H1 (cell line): ENCODE measurements around the gene MYO1D. TPM values are rescaled to one million over a fixed set of nuclear protein-coding genes. Genes with fewer than 3 reads are reported as not detected.

Experiments used
- CBX5 ChIP-seq: fragments of 300-800, 300-1000 bp; sonication (generic); IDR thresholded peaks from 2 replicates; pipeline ENCODE4 v1.7.1; 2016; ENCODE audit warnings: antibody characterized with exemption, low read length, low read depth
- CBX8 ChIP-seq: fragments of 300-800, 300-1000 bp; sonication (generic); IDR thresholded peaks from 2 replicates; pipeline ENCODE4 v1.7.1; 2016; ENCODE audit warnings: low read depth, low read length, borderline replicate concordance
- EGR1 ChIP-seq: IDR thresholded peaks from 2 replicates; pipeline ENCODE4 v1.6.1; 2011; ENCODE audit warnings: low read depth, low read length, borderline replicate concordance
- JUND ChIP-seq: IDR thresholded peaks from 2 replicates; pipeline ENCODE4 v1.6.1; 2011; ENCODE audit warnings: mild to moderate bottlenecking, improper control_type of control experiment, low read length
- KDM4A ChIP-seq: IDR thresholded peaks from one replicate; pipeline ENCODE4 v1.7.1; 2012; ENCODE audit warnings: low read depth, mild to moderate bottlenecking, moderate library complexity, low read length, inconsistent platforms; ENCODE audit not compliant: severe bottlenecking
- RBBP5 ChIP-seq: IDR thresholded peaks from 2 replicates; pipeline ENCODE4 v1.7.1; 2012; ENCODE audit warnings: low read depth, mild to moderate bottlenecking, inconsistent platforms, low read length, moderate library complexity, borderline replicate concordance
- RNF2 ChIP-seq: fragments of 200-900, 300-1000 bp; sonication (generic); IDR thresholded peaks from 2 replicates; pipeline ENCODE4 v1.7.1; 2016; ENCODE audit warnings: borderline replicate concordance, low read depth, mild to moderate bottlenecking, antibody characterized with exemption, low read length; ENCODE audit not compliant: poor library complexity, severe bottlenecking; ENCODE audit errors: missing control alignments
- TAF7 ChIP-seq: optimal IDR thresholded peaks from 2 replicates; pipeline ENCODE3; 2011; ENCODE audit warnings: low read depth, mild to moderate bottlenecking, inconsistent platforms, low read length, moderate library complexity, borderline replicate concordance
- TEAD4 ChIP-seq: IDR thresholded peaks from 2 replicates; pipeline ENCODE4 v1.6.1; 2012; ENCODE audit warnings: low read depth, low read length, inconsistent platforms, mixed read lengths
- polyA plus RNA-seq, 7 experiments: library from polyadenylated mRNA; depleted of rRNA in 3 of 7; stranded (reverse) in 5 of 7; unstranded in 2 of 7; fragments of >200 nt in 5 of 7; fragments of 200-250 nt in 2 of 7; gene quantifications; 1 replicate in 5 of 7; 2 replicates in 1 of 7; 4 replicates in 1 of 7; pipeline versions ENCODE4 v1.2.1 to v1.2.3, GENCODE V29; 2011 to 2013; ENCODE audit warnings: missing spikeins in 2 of 7, mixed read lengths in 2 of 7
- total RNA-seq: library from RNA; stranded (reverse); fragmentation: NEBNext Ultra II Directional; extraction: Animal tissue kit (Norgen Biotek cat#: 25700); gene quantifications from 2 replicates; pipeline ENCODE4 v1.2.1, GENCODE V29; 2021

MYO1D gene
- total and polyA plus RNA-seq, 2 of the 8 experiments (the other 6 are each of a cell fraction or from before 2014, with no cell fraction given) = 6.5 to 25.4 TPM

DNA sequence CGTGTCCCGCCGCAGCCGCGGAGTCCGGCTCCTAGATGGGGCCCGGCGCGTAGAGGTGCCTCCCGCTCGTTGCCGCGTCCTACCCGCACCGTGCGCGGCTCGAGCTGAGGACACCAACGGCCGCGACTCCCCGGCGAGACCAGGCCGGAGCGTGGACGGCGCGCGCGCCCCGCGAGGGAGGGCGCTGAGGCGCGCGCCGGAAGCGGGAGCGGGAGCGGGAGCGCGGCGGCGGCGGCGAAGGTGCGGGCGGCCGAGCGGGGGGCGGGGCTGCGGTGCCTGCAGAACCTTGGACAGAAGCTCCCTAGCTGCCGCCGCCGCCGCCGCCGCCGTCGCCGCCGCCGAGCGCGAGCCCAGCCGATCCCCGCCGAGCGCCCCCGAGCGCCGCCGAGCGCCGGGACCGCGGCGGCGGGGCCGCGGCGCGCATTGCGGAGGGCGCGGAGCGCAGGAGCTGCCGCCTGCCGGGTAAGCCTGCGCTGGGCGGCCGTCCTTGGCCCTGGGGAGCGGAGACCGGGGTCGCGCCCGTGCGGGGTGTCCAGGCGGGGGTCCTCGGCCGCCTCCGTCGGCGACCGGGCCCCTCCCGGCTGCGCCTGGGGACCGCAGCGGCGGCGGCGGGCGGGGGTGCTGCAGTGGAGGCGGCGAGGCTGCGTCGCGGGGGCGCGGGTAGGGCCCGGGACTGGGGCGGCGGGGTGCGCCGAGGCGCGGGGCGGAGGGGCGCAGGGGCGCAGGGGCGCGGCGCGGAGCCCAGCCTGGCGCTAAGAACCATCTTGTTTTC is 390.0 kb downstream of the MYO1D start, which contains the start of gene CDK5R1 (continued):
- peak; percentile 75; the same call in 1 of the 2 replicates for TF ChIP-seq RBBP5
- TF ChIP-seq CBX8 = no peak
- TF ChIP-seq TEAD4 = no peak
- TF ChIP-seq RNF2 = no peak
- peak; percentile 13 for TF ChIP-seq TAF7
- no peak for TF ChIP-seq JUND
- TF ChIP-seq KDM4A = peak; percentile 34
- no peak for TF ChIP-seq CBX5
- TF ChIP-seq EGR1 = no peak
